Thyroid gland (tissue), 4 donors: ENCODE measurements around the gene USP9X.
A peak's percentile ranks its signal among the peaks of the same experiment; 100 is the strongest.

ENCODE experiments used
- CTCF ChIP-seq, 6 experiments: fragments of 200-600 bp in 3 of 6; fragments of 450-650 bp in 3 of 6; sonication (generic) in 3 of 6; IDR thresholded peaks; one replicate each; pipeline ENCODE4 v1.5.1; 2016 to 2019; ENCODE audit warnings: antibody characterized with exemption in 6 of 6, mild to moderate bottlenecking in 2 of 6, inconsistent platforms in 1 of 6, moderate library complexity in 1 of 6
- POLR2A ChIP-seq, 2 donors: fragments of 450-650 bp; IDR thresholded peaks; one replicate each; pipeline ENCODE4 v1.6.1; 2017; ENCODE audit warnings: antibody characterized with exemption in 2 of 2, mild to moderate bottlenecking in 2 of 2, moderate library complexity in 1 of 2

DNA sequence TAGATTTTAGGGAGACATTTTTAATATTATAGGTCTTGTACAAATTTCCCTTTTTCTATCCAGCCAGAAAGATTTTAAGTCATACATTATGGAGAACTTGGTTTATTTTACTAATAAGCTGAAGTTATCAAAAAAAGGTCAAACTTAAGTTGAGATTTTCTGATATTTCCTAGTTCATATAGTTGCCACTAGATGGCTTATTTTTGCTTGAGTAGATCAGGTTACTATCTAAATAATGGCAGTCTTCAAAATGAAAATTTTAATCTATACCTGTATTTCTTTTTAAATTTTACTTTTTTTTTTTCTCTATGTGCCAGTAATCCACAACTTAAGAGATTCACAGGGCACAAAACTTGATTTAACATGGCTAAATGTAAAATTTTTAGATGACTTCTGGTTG lies 52.3 kb downstream of the USP9X start:
- peak in 3 of 6 experiments; percentile 27 to 32 (median 32) for TF ChIP-seq CTCF (IDR thresholded peaks at IDR 0.05)
- no peak for TF ChIP-seq POLR2A (IDR thresholded peaks at IDR 0.05)
